Left renal cortex interstitium (tissue), 4 donors: ENCODE measurements around the gene CRYAB. TPM values are rescaled to one million over a fixed set of nuclear protein-coding genes. Genes with fewer than 3 reads are reported as not detected.

Experiments used
- DNase-seq, 4 donors: peaks; one replicate each; pipeline ENCODE4 v3.0.0-alpha.2; 2013; ENCODE audit warnings: low read depth in 4 of 4, low spot score in 2 of 4, missing footprints in 1 of 4
- polyA plus RNA-seq, 4 donors: library from polyadenylated mRNA; unstranded; fragments of 120-200 nt; gene quantifications; one replicate each; pipeline ENCODE4 v1.2.1, GENCODE V29; 2013; ENCODE audit not compliant: insufficient read length in 4 of 4

The CRYAB gene, protein sequence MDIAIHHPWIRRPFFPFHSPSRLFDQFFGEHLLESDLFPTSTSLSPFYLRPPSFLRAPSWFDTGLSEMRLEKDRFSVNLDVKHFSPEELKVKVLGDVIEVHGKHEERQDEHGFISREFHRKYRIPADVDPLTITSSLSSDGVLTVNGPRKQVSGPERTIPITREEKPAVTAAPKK
- 10 to 100 TPM; 46.4 to 69.2 (median 52.6) TPM for polyA plus RNA-seq

DNA sequence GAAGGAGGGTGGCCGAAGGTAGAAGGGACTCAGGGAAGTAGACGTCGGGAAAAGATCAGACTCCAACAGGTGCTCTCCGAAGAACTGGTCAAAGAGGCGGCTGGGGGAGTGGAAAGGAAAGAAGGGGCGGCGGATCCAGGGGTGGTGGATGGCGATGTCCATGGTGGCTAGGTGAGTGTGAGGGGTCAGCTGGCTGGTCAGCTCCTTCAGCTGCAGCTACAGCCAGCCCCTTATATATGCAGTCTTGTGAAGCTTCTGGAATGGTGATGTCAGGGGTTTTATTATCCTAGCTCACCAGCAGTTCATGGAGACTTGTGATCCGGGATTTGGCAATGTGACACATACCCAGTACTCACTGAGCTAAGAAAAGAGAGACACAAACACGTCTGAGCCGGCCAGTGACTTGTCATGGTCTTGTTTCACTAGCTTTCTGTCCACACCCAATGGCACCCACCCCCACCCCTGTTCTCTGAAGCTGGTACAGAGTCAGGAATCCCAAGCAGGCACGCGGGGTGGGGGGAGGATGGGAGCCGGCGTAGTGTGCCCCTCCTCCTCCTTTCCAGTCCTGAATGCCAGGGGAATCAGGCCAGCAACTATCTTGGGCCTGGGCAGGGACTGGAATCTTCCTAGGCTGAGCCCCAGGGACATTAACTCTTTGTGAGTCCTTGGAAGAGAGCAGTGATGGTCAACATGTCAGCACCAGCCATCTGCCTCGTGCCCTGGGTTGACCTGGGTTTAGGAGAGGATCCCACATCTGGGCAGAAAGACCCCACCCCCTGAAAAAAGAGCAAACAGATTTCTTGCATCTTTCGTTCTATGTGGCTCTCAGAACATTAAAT lies at the start of gene CRYAB:
TSS of gene CRYAB (minus strand) at position 208 of the 839 bp plus-strand sequence. CDS start at position 162, 46 bp downstream.
- no peak for DNase-seq

- no peak for DNase-seq
These were observed 49.3 kb upstream of the CRYAB start for GRCh38 chr11:111960916-111961315.

- DNase-seq = no peak
These were observed 46.3 kb upstream of the CRYAB start for GRCh38 chr11:111957663-111958444.

- no peak for DNase-seq
These were observed 42.6 kb upstream of the CRYAB start for GRCh38 chr11:111954154-111954553.

DNA sequence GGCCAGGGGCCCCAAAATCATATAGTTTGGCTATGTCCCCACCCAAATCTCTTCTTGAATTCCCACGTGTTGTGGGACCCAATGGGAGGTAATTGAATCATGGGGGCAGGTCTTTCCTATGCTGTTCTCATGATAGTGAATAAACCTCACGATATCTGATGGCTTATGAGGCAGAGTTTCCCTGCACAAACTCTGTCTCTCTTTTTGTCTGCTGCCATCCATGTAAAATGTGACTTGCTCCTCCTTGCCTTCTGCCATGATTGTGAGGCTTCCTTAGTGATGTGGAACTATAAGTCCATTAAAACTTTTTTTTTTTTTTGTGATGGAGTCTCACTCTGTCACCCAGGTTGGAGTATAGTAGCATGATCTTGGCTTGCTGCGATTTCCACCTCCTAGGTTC lies 40.0 kb upstream of the CRYAB start:
- no peak for DNase-seq

DNA sequence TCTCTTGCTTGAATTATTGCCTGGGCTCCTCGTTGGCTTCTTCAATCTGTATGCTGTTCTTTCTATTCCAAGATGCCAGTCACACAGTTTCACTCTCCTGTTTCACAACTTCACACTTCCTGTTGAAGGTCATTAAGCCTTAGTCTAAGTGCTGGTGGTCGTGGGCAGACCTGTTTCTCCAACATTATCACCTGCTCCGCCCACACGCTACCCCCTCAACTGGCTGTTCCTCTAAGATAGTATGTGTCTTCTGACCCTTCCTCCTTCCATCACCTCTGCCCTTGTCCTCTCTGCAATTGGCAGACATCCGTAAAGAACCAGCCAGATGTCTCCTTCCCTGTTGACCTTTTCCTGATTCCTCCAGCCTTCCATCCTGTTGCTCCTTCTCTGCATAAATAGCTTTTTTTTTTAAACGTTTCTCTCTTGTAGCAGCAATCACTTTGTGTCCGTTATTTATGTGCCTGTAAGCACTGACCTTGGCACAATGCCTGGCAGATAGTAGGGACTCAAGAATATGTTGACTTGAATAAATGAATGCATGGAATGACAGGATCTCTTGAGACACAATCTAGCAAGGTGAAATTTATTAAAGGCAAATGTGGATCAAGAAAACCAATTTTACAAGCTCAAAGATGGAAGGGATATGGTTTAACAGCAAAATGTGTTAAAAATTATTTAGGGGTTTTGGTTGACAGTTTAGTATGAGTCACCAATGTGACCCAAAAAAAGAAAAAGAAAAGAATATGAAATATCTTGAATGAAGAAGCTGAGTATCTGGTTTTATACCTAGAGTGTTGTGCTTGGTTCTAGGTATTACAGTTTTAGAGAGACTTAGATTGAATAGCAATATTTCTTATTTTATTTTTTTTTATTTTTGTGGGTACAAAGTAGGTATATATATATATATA lies 38.2 kb upstream of the CRYAB start:
- DNase-seq = no peak

DNA sequence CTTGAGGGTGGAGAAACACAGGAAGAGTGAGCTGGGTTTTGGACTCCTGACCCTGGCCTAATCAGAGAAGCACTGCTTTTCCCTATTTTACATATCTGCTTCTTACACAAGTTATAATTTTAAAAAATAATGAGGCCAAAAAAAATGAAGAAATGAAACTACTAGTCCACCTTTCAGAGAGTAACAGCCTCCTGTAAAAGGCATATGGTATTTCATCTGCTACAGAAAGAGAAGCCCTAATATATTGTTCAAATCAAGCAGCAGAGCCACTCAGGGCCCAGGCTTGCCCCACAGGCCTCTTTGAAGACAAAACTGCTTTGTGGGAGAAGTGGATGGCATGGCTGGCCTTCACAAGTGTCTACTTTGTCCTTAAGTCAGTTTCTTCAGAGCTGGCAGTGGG lies 35.6 kb upstream of the CRYAB start:
- no peak for DNase-seq

DNA sequence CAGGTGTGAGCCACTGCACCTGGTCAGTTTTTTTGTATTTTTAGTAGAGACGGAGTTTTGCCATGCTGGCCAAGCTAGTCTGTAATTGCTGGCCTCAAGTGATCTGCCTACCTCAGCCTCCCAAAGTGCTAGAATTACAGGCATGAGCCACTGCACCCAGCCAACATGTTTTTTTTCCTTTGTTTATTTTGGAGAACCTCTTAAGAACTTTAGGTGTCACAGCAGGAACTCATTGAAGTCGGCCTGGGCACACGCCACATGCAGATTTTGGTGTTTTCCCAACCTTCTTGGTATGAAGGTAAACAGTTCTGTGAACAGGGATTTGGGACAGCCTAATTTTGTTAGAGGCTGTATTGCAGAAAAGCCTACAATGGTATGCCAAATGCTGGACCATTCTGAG lies 34.9 kb upstream of the CRYAB start:
- DNase-seq = no peak

DNA sequence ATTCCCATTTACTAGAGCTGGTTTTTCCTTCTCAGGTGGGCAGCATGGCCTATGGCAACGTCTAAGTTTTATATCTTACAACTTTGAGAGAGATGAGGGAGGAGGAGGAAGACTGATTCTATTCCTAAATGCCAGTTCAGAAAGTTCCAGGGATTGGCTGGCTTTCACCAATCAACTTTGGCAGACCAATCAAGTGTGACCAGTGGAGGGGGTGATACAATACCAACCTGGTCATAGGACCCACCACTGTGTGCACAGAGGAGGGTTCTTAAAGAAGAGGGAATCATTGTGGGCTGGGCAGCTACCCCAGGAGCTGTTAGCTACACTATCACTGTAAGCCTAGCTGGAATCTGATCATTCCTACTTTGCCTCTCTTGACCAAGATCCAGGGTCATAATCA lies 33.6 kb upstream of the CRYAB start:
- DNase-seq = no peak

DNA sequence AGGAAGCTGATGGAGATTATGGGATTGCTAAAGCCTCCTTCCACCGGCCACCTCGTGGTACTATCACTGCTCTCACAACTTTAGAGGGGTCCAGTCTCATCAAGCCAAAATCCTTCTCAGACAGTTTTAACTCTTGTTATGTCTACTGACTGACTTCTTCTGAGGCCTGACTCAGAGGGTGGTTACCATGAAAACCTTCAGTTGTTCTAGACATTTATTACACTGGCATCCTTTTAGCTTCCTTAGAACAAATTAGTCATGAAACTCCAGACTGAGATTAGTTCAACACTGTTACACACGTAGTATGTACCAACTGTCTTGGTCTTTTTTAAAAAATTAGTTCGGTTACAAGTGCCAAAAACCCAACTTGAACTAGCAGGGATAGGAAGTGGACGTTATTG lies 33.1 kb upstream of the CRYAB start:
- no peak for DNase-seq

GRCh38 chr11:111944139-111944538 lies 32.6 kb upstream of the CRYAB start:
- no peak for DNase-seq

- no peak for DNase-seq
These were observed 31.3 kb upstream of the CRYAB start for GRCh38 chr11:111942829-111943228.

GRCh38 chr11:111941963-111942362 lies 30.4 kb upstream of the CRYAB start:
- no peak for DNase-seq

- DNase-seq = no peak
These were observed 28.4 kb upstream of the CRYAB start for GRCh38 chr11:111939836-111940604.

- DNase-seq = no peak
These were observed 27.2 kb upstream of the CRYAB start for GRCh38 chr11:111938687-111939160.

GRCh38 chr11:111937844-111938243 lies 26.3 kb upstream of the CRYAB start:
- no peak for DNase-seq

DNA sequence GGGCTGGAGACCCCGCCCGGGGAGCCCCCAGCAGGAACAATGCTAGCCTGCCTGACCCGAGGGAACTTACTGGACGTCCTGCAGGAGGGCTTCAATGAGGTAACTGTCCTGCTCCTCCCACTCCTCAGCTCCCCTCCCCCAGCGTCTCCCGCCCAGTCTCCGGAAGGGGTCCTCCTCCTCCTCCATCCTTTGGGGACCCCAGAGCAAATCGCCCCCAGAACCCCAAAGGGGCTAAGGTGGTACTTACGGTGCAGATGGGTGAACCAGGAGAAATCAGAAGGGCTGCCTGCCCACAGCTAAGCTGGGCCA lies 25.8 kb upstream of the CRYAB start:
- DNase-seq = no peak

DNA sequence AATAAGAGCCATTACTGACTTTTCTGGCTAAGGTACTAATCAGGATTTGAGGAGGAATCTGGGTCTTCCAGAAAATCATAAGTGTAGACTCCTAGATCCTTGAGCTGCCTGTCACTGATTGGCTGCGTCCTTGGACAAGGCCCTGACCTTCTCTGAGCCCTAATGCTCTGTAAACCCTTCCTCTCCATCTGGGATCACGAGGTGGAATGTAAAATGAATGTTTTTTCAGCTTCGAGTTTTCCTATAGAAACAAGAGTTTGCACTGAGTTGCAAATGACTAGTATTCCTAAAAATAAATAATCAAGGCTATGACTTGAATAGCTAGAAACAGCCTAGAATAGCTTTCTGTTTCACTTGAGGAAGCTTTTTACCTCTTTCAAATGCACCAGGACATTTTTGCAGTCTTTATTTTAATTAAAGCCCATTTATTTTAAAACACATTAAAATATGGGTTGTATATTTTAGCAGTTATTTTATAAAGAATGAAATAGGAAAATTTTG lies 24.5 kb upstream of the CRYAB start:
- no peak for DNase-seq

- no peak for DNase-seq
These were observed 23.9 kb upstream of the CRYAB start for GRCh38 chr11:111935317-111936039.
